CD14-positive monocyte (primary cell): ENCODE measurements around the gene MEP1A. TPM values are rescaled to one million over a fixed set of nuclear protein-coding genes. Genes with fewer than 3 reads are reported as not detected.
"Not testable (repeated sequence)": the region's sequence is repeated elsewhere in the genome, so short reads cannot be mapped to it uniquely, and the experiment has no call there.

Experiments used
- DNase-seq, 3 donors: peaks; one replicate each; pipeline ENCODE4 v3.0.0-alpha.2; 2011 to 2022
- H2AFZ ChIP-seq: 2 replicates; pipeline ENCODE4 v1.6.0; 2012; ENCODE audit warnings: mild to moderate bottlenecking, low read depth, low read length, inconsistent platforms; ENCODE audit not compliant: insufficient read depth, poor library complexity, severe bottlenecking
- H3K27ac ChIP-seq, 2 donors: 1 replicate in 1 of 2; 2 replicates in 1 of 2; pipeline ENCODE4 v1.5.1; 2012 to 2013; ENCODE audit warnings: low read length in 2 of 2, control low read depth in 1 of 2, inconsistent platforms in 1 of 2, low read depth in 1 of 2, mild to moderate bottlenecking in 1 of 2
- H3K27me3 ChIP-seq, 2 donors: one replicate each; pipeline versions ENCODE4 v1.6.0 to v1.6.1; 2011 to 2013; ENCODE audit warnings: low read length in 2 of 2; ENCODE audit not compliant: control insufficient read depth in 2 of 2, insufficient read depth in 2 of 2
- H3K36me3 ChIP-seq, 2 donors: replicated peaks in 1 of 2; 1 replicate in 1 of 2; 2 replicates in 1 of 2; pipeline versions ENCODE4 v1.5.1 to v1.6.1; 2012 to 2013; ENCODE audit warnings: low read length in 2 of 2, control low read depth in 1 of 2, inconsistent platforms in 1 of 2, mild to moderate bottlenecking in 1 of 2; ENCODE audit not compliant: insufficient read depth in 2 of 2, control insufficient read depth in 1 of 2
- H3K4me1 ChIP-seq, 2 donors: 1 replicate in 1 of 2; 2 replicates in 1 of 2; pipeline versions ENCODE4 v1.5.1 to v1.6.1; 2012 to 2013; ENCODE audit warnings: low read length in 2 of 2, control low read depth in 1 of 2, inconsistent platforms in 1 of 2, mild to moderate bottlenecking in 1 of 2, moderate library complexity in 1 of 2; ENCODE audit not compliant: insufficient read depth in 2 of 2, control insufficient read depth in 1 of 2
- H3K4me2 ChIP-seq: replicated peaks from 2 replicates; pipeline ENCODE3; 2012; ENCODE audit warnings: low read length, moderate library complexity, mild to moderate bottlenecking; ENCODE audit not compliant: poor library complexity, severe bottlenecking; ENCODE audit errors: extremely low read depth
- H3K4me3 ChIP-seq, 3 experiments: fragments of 200-600 bp in 1 of 3; sonication (generic) in 1 of 3; replicated peaks in 1 of 3; 1 replicate in 2 of 3; 2 replicates in 1 of 3; pipeline ENCODE4 v1.5.1; 2011 to 2013; ENCODE audit warnings: low read length in 3 of 3, mild to moderate bottlenecking in 3 of 3, control low read depth in 2 of 3, low read depth in 2 of 3, inconsistent platforms in 1 of 3, moderate library complexity in 1 of 3
- H3K79me2 ChIP-seq: 2 replicates; pipeline ENCODE4 v1.6.0; 2012; ENCODE audit warnings: mild to moderate bottlenecking, control low read depth, inconsistent platforms, low read length, moderate library complexity; ENCODE audit not compliant: insufficient read depth
- H3K9ac ChIP-seq: 2 replicates; pipeline ENCODE4 v1.6.0; 2017; ENCODE audit warnings: low read length, mild to moderate bottlenecking; ENCODE audit not compliant: insufficient read depth, poor library complexity, severe bottlenecking
- H3K9me3 ChIP-seq, 2 donors: replicated peaks in 1 of 2; 1 replicate in 1 of 2; 2 replicates in 1 of 2; pipeline versions ENCODE4 v1.5.1 to v1.6.1; 2012 to 2013; ENCODE audit warnings: low read length in 2 of 2, control low read depth in 1 of 2; ENCODE audit not compliant: control insufficient read depth in 1 of 2, insufficient read depth in 1 of 2
- H4K20me1 ChIP-seq: 2 replicates; pipeline ENCODE4 v1.6.0; 2012; ENCODE audit warnings: mild to moderate bottlenecking, low read length, control low read depth, moderate library complexity; ENCODE audit not compliant: insufficient read depth
- H3K27ac Mint-ChIP-seq, 7 donors: one replicate each; pipeline ENCODE4 v1.8.0; 2020; ENCODE audit warnings: mild to moderate bottlenecking in 7 of 7, mixed read lengths in 7 of 7, moderate library complexity in 6 of 7, inconsistent platforms in 2 of 7
- H3K27me3 Mint-ChIP-seq, 3 donors: one replicate each; pipeline ENCODE4 v1.8.0; 2021 to 2022; ENCODE audit warnings: low read depth in 3 of 3, mild to moderate bottlenecking in 3 of 3, mixed read lengths in 3 of 3, moderate library complexity in 3 of 3, inconsistent platforms in 1 of 3
- H3K36me3 Mint-ChIP-seq, 2 donors: one replicate each; pipeline ENCODE4 v1.8.0; 2020; ENCODE audit warnings: mixed read lengths in 2 of 2, inconsistent platforms in 1 of 2, mild to moderate bottlenecking in 1 of 2
- H3K4me1 Mint-ChIP-seq: one replicate; pipeline ENCODE4 v1.8.0; 2020; ENCODE audit warnings: mild to moderate bottlenecking, mixed read lengths
- H3K4me3 Mint-ChIP-seq, 2 donors: one replicate each; pipeline ENCODE4 v1.8.0; 2020; ENCODE audit warnings: mild to moderate bottlenecking in 2 of 2, mixed read lengths in 2 of 2, moderate library complexity in 1 of 2
- H3K9me3 Mint-ChIP-seq, 7 donors: one replicate each; pipeline ENCODE4 v1.8.0; 2020 to 2022; ENCODE audit warnings: mixed read lengths in 7 of 7, mild to moderate bottlenecking in 6 of 7, moderate library complexity in 6 of 7, inconsistent platforms in 2 of 7
- CTCF ChIP-seq: fragments of 200-600 bp; IDR thresholded peaks from one replicate; pipeline ENCODE4 v1.8.0; 2022; ENCODE audit warnings: antibody characterized with exemption, mild to moderate bottlenecking
- WGBS: methylation state at CpG from one replicate; pipeline ENCODE4 v1.1.5; 2013; ENCODE audit warnings: missing lambda C conversion rate; ENCODE audit not compliant: insufficient coverage; 5-methylcytosine and 5-hydroxymethylcytosine counted together
- intact Hi-C, 2 donors: fragments of 100-400 bp; cut with micrococcal nuclease; formaldehyde crosslinking; loops; one replicate each; pipeline versions ENCODE4 v1.15.0 to v1.15.1; 2023
- polyA minus RNA-seq: library from RNA; depleted of rRNA, polyadenylated mRNA; stranded (reverse); fragments of >200 nt; gene quantifications from 2 replicates; pipeline ENCODE4 v1.2.3, GENCODE V29; 2012
- polyA plus RNA-seq, 3 donors: library from polyadenylated mRNA; depleted of rRNA in 1 of 3; unstranded in 2 of 3; stranded (reverse) in 1 of 3; fragments of 300-500 nt in 2 of 3; fragments of >200 nt in 1 of 3; fragmentation: Illumina TruSeq in 2 of 3; gene quantifications; 1 replicate in 2 of 3; 2 replicates in 1 of 3; pipeline ENCODE4 v1.2.3, GENCODE V29; 2012 to 2021
- total RNA-seq, 12 experiments: library from RNA in 1 of 12; stranded (reverse) in 1 of 12; fragments of 120-200 nt in 1 of 12; gene quantifications; one replicate each; pipeline ENCODE4 v1.2.4 and lab custom pipeline; 2013 to 2026; ENCODE audit warnings: mixed read lengths in 6 of 12, inconsistent platforms in 1 of 12

MEP1A gene
- total RNA-seq (2013), result 0.06 TPM
- polyA plus RNA-seq (under 1 TPM; 0.05 to 0.10 (median 0.07) TPM), polyA minus RNA-seq (0.16 TPM in 1 of 2 replicates, not detected in the other), total RNA-seq (lab: John Stamatoyannopoulos, UW) (0.31 to 2.1 (median 0.93) reads per million in 11 experiments)

- H3K36me3 ChIP-seq, result no peaks in the 10 kb centered on the region
- H3K27ac ChIP-seq, result no peak within 1 kb of the TSS
- no peak for DNase-seq
- no peaks in the 10 kb centered on the region for H4K20me1 ChIP-seq
- WGBS, result 96% methylated on average over 5 of the region's 8 CpGs
- Mint-ChIP-seq H3K4me3 (no peak within 1 kb of the TSS), H3K36me3 (no peaks in the 10 kb centered on the region), H3K4me1 (peaks cover 6% of the 10 kb centered on the region), H3K27me3 (peaks cover 0 to 5% (median 1%) of the 10 kb centered on the region in 3 donors), H3K9me3 (peaks cover 0 to 3% (median 2%) of the 10 kb centered on the region in 7 donors), H3K27ac (no peak within 1 kb of the TSS)
- TF ChIP-seq CTCF, result no peak
- no peaks in the 10 kb centered on the region for H3K4me1 ChIP-seq
- no peaks in the 10 kb centered on the region for H3K27me3 ChIP-seq
- no peak within 1 kb of the TSS for H3K9ac ChIP-seq
- no peak within 1 kb of the TSS for H3K4me2 ChIP-seq
- H3K9me3 ChIP-seq, result no peaks in the 10 kb centered on the region
- H3K4me3 ChIP-seq, result no peak within 1 kb of the TSS
- H3K79me2 ChIP-seq, result no peaks in the 10 kb centered on the region
- intact Hi-C loops, result no loop called here
- H2AFZ ChIP-seq, result no peak within 1 kb of the TSS
These were observed at the start of gene MEP1A for GRCh38 chr6:46793138-46793537. TSS of gene MEP1A (plus strand) at chr6:46793389. CDS start at chr6:46793399, 10 bp downstream.

- WGBS, result no CpG with 5 or more reads among the region's 1 CpG
These were observed 49.6 kb upstream of the MEP1A start for GRCh38 chr6:46743425-46744158.

GRCh38 chr6:46744159-46744725, 48.9 kb upstream of the MEP1A start:
- H3K27ac Mint-ChIP-seq, result peak overlapping the region in 2 of 7 donors; percentile 48 to 86
- H3K79me2 ChIP-seq, H3K4me2 ChIP-seq, H4K20me1 ChIP-seq, H3K4me3 Mint-ChIP-seq, H3K27me3 Mint-ChIP-seq, H3K27me3 ChIP-seq, H3K9me3 ChIP-seq, H3K27ac ChIP-seq, intact Hi-C loops, H3K36me3 Mint-ChIP-seq, H2AFZ ChIP-seq, H3K36me3 ChIP-seq, H3K4me3 ChIP-seq, H3K9ac ChIP-seq: not testable (repeated sequence)
- DNase-seq, result peak in 1 of 3 donors; percentile 72
- H3K4me1 Mint-ChIP-seq, result peaks cover 23% of the 10 kb centered on the region
- H3K9me3 Mint-ChIP-seq, result peaks cover 5 to 13% (median 8%) of the 10 kb centered on the region in 7 donors
- no CpG with 5 or more reads among the region's 3 CpGs for WGBS
- peaks cover 15 to 17% of the 10 kb centered on the region in 2 donors for H3K4me1 ChIP-seq

More at GRCh38 chr6:46743425-46744158, 49.6 kb upstream of the MEP1A start:
- H3K4me1 ChIP-seq, result peaks cover 15 to 17% of the 10 kb centered on the region in 2 donors
- Mint-ChIP-seq H3K4me1 (peaks cover 20% of the 10 kb centered on the region), H3K36me3 (no peaks in the 10 kb centered on the region), H3K27me3 (peaks cover 0 to 2% (median 1%) of the 10 kb centered on the region in 3 donors), H3K9me3 (peaks cover 5 to 10% (median 8%) of the 10 kb centered on the region in 7 donors), H3K4me3 (no peak overlapping the region), H3K27ac (no peak overlapping the region)
- no peak overlapping the region for H2AFZ ChIP-seq
- no peaks in the 10 kb centered on the region for H3K9me3 ChIP-seq
- H3K27ac ChIP-seq, result no peak overlapping the region
- H3K36me3 ChIP-seq, result no peaks in the 10 kb centered on the region
- H3K4me2 ChIP-seq, result no peak overlapping the region
- no peaks in the 10 kb centered on the region for H3K79me2 ChIP-seq
- no peak for TF ChIP-seq CTCF
- H4K20me1 ChIP-seq, result no peaks in the 10 kb centered on the region
- no peak overlapping the region for H3K4me3 ChIP-seq
- no peaks in the 10 kb centered on the region for H3K27me3 ChIP-seq
- no peak overlapping the region for H3K9ac ChIP-seq
- DNase-seq, result no peak
- intact Hi-C loops, result no loop called here
